Mucosa of gallbladder (tissue), 1 donor: ENCODE data around the gene ANKIB1. TPM values are rescaled to one million over a fixed set of nuclear protein-coding genes. Genes with fewer than 3 reads are reported as not detected.
"Not testable (repeated sequence)": the region's sequence is repeated elsewhere in the genome, so short reads cannot be mapped to it uniquely, and the experiment has no call there.

Source experiments
- DNase-seq: peaks from one replicate; pipeline ENCODE4 v3.0.0-alpha.2; 2020; ENCODE audit warnings: low spot score
- total RNA-seq: library from RNA; stranded (reverse); gene quantifications from one replicate; pipeline ENCODE4 v1.2.1, GENCODE V29; 2021
- donor health status: DM: no; HTN: no; CAD: no.

ANKIB1 gene
- total RNA-seq, 1 donor from 2014 or later, result 55.9 TPM

- no peak for DNase-seq
These were observed 80.1 kb downstream of the ANKIB1 start for GRCh38 chr7:92325858-92326257.

DNA sequence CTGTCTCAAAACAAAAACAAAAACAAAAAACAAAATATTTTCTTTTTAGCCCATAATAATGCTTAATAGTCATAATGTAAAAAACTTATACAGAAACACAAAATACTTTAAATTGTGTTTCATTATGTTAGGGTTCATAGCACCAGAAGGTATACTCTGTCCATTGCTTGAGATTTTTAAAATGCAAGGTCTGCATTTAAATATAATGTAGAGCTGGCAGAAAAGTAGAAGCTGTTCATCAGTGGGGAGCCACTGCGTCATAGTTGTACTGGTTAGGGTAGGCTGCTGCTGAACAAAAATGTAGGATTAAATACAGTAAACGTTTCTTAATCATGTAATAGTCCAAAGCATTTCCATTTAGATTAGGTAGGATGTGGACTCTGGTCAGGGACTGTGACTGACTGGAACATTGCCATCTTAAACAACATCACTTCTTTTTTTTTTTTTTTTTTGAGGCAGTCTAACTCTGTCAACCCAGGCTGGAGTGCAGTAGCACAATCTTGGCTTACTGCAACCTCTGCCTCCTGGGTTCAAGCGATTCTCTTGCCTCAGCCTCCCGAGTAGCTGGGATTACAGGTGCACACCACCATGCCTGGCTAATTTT, 85.2 kb downstream of the ANKIB1 start:
- no peak for DNase-seq

DNA sequence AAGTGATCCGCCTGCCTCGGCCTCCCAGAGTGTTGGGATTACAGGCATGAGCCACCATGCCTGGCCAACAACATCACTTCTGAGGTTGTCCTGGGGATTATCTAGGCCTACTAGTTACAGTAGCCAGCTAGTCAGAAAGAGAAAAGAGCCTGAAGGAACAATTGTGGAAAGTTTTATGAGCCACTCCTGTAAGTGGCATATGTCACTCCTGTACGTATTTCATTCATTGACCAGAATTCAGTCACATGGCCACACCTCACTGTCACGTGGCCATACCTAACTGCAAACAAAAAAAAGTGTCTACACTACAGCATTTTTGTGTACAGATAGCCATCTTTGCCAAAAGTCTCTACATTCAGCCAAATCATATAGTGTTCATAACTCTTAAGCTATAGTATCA, 85.7 kb downstream of the ANKIB1 start:
- DNase-seq, result no peak

DNA sequence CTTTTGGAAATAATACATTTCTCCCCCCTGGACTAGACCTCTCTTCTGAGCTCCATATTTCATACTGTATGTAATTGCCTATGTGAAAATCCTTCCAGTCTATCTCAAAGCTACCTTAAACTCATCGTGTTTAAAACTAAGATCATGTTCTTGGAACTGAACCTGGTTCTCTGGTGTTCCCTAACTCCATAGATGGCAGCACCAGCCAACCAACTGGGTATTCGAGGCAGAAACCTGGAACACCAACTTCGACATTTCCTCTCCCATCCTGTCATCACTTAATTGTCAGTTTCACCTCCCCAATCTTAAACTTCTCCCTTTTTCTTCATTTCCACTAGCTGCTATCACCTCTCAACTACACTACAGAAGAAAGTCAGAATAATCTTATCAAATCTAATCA, 87.0 kb downstream of the ANKIB1 start:
- no peak for DNase-seq

- no peak for DNase-seq
These were observed 88.1 kb downstream of the ANKIB1 start for GRCh38 chr7:92333866-92334265.

GRCh38 chr7:92335574-92335973, 89.8 kb downstream of the ANKIB1 start:
- DNase-seq, result no peak

DNA sequence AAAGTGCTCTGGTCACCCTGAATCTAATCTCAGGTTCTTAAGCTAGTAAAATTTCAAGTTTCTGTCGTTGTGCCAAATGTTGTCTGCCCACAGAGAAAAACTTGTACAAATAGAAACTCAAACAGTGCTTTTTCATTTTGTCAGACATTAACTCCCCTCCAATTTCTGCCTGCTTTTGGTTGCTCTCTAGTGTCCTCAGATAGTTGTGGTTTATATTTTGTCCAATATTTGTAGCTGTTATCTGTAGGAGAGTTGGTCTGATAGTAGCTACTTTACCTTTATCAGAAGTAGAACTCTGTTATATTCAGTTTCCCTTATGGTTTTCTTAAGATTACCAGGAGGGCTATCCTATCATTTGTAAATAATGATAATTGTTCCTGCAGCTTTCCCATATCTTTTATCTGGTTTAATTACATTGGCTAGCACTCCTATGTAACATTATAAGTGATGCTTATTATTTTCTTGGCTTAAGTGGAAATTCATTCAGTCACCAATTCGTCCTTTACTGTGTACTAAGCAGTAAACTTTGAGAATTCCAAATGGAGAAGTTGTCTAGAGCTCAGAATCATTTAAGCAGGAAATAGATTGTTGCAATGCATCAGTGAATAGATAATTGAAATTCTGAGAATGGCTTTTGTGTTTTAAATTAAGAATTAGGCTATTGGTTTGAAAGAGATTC, 91.0 kb downstream of the ANKIB1 start:
- DNase-seq, result no peak

DNA sequence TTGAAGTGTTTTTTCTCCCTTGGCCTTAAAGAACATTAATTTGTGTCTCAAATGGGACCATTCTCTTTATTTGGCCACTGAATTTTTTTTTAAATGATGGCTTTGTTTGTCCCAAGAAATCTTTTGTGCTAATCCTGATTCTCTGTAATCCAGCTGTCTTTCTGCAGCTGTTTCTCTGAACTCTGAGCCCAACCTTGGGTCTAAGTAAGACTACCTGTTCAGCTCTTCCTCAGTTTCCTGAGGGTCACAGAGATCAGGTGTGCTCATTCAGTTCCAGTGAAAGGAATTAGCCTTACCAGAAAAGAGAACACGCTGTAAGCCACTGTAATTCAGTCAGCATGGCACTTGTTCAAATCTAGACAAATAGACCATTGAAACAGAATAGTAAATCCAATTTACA, 94.2 kb downstream of the ANKIB1 start:
- no peak for DNase-seq

GRCh38 chr7:92343714-92344113, 97.9 kb downstream of the ANKIB1 start:
- no peak for DNase-seq

GRCh38 chr7:92352009-92352408, 106.2 kb downstream of the ANKIB1 start:
- no peak for DNase-seq

DNA sequence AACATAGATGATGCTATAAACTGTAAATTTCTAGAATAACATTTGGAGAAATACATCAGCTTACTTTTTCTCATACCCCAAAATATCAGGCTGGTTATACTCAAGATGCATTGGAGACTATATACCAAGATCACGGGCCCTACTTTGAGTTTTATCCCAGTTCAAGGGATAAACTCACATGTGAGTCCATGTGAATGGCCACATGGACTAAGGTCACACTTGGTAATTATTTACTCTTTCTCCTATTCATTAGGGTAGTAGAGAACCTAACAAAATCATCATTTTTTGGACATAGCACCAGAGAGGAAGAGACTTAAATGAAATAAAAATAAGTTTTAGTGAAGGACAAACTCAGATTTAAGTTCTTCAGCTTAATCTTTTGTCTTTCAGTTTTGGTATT, 108.4 kb downstream of the ANKIB1 start:
- DNase-seq, result no peak

- DNase-seq, result no peak
These were observed 110.6 kb downstream of the ANKIB1 start for GRCh38 chr7:92356406-92356805.

GRCh38 chr7:92357260-92357659, 111.5 kb downstream of the ANKIB1 start:
- no peak for DNase-seq

GRCh38 chr7:92359179-92359578, 113.4 kb downstream of the ANKIB1 start:
- DNase-seq, result not testable (repeated sequence)

- no peak for DNase-seq
These were observed 114.0 kb downstream of the ANKIB1 start for GRCh38 chr7:92359801-92360200.

DNA sequence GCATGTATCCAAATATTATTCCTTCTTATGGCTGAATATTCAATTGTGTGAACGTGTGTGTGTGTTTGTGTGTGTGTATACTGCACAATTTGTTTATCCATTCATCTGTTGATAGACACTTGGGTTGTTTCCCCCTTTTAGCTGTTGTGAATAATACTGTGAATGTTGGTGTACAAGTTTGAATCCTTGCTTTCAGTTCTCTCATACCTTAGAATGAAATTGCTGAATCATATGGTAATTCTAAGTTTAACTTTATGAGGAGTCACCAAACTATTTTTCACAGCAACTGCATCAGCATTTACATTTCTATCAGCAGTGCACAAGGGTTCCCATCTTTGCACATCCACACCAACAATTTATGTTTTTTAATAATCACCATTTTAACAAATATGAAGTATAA, 114.6 kb downstream of the ANKIB1 start:
- no peak for DNase-seq

- no peak for DNase-seq
These were observed 116.4 kb downstream of the ANKIB1 start for GRCh38 chr7:92362131-92362530.

DNA sequence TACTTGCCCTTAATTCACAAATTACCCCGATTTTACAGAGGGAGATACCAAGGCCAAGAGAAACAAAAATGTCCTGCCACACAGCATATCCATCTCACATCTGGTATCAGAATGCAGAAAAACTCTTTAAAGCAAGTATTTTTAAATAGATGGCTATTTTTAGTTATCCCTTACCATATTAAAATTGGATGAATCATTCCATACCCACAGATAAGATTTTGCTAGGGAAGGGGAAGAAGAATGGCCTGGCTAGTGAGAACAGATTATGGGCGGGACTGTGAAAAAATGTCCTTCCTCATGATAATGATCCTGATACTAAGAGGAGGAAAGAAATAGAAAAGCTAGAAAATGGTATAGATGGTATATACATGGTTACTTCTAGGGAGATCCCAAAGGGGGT, 121.0 kb downstream of the ANKIB1 start:
- DNase-seq, result no peak

DNA sequence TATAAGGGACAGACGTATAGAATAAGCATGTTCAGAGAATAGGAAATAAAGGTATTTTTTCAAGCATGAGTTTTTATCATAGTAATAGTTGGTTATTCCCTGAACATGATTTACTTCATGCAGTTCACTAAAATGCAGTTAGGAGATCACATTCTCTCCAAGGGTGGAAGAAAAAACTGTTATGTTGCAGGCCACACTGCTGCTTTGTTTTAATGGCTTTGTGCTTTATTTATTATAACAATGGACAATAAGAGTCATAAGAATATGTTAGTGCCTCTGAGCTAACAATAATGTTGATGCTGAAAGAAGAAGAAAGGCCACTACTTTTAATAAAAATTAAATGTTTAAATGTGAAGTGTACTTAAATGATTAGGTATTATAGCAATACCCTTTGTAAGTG, 123.0 kb downstream of the ANKIB1 start:
- DNase-seq, result no peak

- DNase-seq, result no peak
These were observed 129.2 kb downstream of the ANKIB1 start for GRCh38 chr7:92375013-92375412.

- DNase-seq, result no peak
These were observed 145.3 kb downstream of the ANKIB1 start for GRCh38 chr7:92391071-92391470.

DNA sequence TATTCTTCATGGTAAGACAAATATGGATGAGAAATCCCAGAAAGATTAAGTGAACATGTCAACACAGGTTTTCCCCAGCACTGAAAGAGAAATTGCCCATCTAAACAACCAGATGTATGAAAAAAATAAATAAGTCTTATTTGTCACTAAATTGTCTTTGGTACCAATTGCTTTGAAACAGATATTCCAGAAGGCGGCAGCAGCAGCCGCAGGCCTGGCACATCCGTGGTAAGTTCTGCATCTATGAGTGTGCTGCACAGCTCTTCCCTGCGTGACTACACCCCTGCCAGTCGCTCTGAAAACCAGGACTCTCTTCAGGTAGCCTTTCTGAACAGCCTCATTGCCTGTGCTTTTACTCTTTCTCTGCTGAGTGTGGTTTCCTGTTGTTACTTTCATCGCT, 151.8 kb downstream of the ANKIB1 start:
- DNase-seq, result no peak

DNA sequence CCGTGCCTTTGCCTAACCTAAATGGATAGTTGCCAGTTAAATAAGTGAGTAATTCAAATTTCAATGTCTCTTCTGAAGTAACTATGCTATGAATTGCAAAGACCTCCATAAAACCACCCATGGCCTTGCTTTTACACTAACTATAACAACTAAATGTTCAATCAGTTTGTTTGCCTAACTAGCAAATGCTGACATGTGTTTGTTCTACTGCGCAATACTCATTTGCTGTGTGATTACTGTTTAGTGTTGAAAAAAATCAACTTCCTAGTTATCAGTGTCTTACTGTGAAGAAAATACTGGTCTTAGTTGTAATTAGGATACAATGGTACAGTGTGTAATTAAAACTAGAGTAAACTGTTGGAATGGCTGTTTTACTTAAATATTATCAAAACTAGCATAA, 154.2 kb downstream of the ANKIB1 start:
- DNase-seq, result no peak
